ENCODE data around the gene PAQR5.
"Not testable (repeated sequence)": the region's sequence is repeated elsewhere in the genome, so short reads cannot be mapped to it uniquely, and the experiment has no call there.

PAQR5 gene

DNA sequence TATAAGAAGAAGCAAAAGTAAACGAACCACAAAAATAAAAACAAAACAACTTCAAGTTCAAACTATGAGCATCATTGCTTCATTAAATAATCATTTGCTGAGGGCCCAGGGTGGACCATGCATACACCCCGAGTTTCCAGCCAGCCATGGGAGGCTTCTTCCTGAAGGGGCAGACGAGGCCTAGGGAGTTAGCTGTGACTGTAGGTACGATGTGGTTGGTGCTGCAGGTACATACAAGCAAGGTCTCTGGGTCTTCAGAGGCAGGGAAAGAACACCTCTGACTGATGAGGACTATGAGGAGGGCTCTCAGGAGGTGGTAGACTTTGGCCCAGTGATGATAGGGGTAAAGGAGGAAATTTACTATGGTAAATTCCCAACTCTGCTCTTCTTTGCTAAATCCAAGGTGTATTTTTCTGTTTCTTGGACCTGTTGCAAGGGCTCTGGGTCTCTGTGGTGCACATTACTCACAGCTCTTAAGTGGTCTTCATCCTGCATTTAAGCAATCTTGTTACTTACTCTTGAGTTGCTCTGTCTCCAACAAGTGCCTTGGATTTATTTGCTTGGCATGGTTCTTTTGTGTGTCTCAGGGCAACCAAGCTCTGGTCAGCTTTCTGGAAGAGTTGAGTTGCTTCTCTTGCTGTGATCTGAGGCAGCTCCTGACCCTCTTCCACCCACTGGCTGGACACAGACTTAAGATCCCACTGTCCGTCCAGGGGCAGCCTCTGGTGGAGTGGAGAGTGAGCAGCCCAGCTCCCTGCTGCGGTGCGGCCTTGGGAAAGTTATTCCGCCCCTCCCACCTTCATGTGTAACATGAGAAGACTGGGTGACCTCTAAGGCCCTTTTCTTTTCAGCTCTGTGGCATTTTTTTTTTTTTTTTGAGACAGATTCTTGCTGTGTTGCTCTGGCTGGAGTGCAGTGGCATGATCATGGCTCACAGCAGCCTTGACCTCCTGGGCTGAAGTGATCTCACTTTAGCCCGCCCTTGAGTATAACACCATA, 59.4 kb downstream of the PAQR5 start:
- DNase-seq (ENCODE audit: low read depth), result no peak

DNA sequence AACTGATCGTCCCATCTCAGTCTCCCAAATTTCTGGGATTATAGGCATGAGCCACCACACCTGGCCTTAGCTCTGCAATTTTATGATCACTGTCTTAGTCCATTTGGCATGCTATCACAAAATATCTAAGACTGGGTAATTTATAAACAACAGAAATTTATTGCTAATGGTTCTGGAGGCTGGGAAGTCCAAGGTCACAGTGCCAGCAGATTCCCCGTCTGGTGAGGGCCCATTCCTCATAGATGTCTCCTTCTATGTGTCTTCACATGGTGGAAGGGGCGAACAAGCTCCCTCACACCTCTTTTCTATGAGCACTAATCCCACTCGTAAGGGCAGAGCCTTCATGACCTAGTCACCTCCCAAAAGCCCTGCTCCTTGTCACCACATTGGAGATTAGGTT, 60.1 kb downstream of the PAQR5 start:
- DNase-seq (ENCODE audit: low read depth), result no peak

DNA sequence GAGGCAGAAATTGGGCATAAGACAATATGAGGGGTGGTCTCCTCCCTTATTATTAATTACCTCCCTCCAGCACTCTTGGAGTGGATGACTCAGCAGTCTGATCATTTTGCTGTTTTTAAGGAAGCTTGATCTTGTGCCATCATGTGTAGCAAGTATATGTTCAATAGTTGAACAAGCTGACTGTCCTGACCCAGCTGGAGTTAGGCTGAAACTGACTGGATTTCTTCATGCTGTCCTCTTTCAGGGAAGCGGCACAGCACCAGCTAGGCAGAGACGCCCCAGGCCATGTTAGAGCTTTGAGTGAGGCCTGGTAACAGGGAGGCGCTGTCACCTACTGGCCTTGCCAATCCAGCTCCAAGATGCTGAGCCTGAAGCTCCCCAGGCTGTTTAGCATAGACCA, 61.0 kb downstream of the PAQR5 start:
- DNase-seq (ENCODE audit: low read depth), result no peak

DNA sequence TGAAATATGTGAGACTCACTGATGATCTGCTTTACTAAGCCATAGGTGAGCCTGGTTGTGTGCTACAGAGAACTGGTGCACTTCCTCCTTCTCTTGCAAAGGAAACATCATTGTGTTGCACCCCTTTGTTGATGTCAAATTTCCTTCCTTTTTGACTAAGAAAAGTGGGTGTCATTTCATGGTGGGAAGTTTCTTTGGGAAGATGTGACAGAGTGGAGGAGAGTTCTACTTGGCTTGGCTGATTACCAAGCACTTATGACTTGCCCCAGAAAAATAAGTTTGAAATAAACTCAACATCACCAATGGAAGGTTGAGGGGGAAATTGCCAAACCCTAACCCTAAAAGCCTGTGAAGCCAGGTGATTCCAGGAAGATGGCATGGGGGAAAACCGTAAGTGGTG, 61.9 kb downstream of the PAQR5 start:
- DNase-seq (ENCODE audit: low read depth), result no peak

DNA sequence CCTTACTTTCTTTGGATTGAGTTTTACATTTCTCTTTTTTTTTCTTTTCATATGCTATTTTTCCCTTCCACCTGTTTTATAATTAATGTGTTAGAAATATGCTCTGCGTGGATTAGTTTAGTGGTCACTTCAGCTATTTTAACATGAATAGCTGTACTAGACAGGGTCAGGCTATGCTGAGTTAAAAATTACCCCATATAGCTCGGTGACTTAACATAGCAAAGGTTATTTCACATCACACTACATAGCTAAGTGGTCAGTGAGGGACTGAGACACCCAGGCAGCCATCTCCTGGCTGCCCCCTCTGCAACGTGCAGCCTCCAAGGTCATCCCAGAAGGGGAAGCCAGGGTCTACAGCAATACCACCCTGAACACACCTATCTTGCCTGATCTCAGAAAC, 68.5 kb downstream of the PAQR5 start:
- no peak for DNase-seq (ENCODE audit: low read depth)

DNA sequence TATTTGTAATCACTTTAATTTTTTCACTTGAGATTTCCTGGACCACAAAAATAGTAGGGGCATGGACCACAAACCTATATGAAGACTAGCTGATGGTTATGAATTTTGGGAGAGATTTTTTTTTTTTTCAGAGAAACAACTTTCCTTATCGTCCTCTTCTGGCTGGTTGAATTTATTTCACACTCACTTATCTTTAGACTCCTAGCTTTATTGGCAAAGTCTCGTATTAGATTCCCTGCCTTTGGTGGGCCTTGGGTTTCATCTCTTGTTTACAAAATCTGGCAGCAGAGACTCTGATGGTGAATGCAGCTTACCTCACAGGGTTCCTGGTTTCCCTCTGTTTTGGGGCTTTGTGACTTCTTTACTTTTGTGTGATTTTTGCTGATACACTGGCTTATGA, 70.9 kb downstream of the PAQR5 start:
- DNase-seq (ENCODE audit: low read depth), result no peak

DNA sequence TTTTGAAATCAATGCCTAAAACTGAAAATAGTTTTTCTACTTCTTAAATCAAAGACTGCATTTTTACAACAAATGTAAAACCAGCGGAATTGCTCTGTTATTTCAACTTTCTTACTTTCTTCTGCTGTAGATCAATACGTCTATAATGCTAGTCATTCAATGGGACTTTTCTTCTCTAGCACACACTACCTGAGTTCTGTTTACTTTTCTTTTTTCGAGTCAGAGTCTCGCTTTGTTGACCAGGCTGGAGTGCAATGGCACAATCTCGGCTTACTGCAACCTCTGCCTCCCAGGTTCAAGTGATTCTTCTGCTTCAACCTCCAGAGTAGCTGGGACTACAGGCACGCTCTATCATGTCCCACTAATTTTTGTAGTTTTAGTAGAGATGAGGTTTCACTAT, 74.7 kb downstream of the PAQR5 start:
- no peak for DNase-seq (ENCODE audit: low read depth)

DNA sequence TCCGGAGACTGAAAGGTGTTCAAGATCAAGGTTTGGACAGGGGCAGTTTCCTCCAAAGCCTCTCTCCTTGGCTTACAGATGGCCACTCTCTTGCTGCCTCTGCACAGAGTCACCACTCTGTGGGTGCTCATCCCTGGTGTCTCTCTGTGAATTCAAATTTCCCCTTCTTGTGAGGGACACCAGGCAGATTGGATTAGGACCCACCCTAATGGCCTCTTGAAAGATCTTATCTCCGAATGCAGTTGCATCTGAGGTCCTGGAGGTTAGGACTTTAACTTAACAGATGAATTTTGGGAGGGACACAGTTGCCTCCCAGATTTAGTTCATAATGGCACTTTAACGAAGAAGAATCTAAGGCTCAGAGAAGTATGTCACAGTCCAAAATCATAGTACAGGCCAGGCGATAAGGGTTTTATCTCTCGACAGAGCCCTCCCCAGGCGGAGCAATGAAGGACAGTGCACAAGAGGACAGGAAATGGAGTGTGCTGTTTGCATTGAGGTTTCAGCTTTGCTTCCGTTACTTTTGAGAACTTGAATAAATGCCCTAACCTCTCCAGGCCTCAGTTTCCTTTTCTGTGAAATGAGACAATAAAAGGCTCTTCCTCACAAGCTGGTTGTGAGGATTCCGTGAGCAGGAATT, 76.6 kb downstream of the PAQR5 start:
- DNase-seq (ENCODE audit: low read depth), result no peak

DNA sequence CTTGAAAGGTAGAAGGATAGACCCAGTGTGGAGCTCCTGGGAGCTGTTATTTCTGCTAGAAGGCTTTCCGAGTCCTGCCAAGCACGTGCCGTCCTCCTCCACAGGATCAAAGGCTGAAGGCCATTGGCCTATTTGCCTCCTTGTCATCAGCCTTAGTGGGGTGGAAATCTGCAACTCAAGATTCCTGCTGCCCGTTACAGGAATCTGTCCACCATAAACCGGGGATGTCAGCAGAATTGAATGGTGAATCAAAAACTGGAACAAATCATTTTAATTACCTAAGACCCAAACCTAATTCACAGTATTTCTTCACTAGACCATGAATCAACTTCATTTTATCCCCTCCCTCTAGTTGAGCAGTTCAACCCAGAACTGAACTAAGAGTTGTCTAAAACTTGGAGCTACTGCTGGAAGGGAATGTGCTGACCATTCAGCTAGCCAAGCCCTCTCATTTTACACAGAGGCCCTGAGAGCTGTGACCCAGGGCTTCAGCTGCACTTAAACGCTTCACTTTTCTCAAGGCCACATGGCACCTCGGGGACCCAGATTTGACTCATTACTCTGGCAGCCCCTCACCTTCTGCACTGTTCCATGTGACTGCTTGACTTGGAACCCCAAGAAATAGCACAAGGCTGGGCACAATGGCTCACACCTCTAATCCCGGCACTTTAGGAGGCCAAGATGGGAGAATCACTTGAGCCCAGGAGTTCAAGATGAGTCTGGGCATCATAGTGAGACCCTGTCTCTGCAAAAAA, 78.7 kb downstream of the PAQR5 start:
- DNase-seq (ENCODE audit: low read depth), result no peak

DNA sequence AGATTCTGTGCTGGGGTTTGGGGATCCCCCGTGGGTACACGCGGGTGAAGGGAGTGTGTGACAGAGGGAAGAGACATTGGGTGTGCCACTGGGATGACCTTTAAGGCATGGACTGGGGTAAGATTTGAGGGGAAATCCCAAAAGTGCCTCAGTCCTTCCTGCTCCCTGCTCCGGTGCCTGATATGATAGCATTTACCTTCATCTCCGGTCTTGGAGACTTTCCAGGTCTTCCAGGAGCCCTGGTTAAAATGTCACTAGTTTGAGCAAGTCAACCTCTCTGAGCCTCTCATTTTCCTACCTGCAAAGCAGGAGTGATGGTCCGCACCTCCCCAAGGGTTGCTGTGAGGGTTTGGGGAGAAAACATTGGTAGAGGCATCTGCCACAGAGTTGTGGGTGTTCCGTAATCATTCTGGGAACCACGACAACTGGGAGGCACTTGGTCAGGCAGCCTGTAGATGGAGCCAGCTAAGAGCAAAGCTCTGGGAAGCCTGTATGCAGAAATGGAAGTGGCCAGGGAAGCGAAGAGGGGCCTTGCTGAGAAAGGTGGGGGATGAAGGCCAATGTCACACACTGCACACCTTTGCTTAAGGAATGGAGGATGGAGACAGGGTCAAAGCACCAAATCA, 81.5 kb downstream of the PAQR5 start:
- no peak for DNase-seq (ENCODE audit: low read depth)

DNA sequence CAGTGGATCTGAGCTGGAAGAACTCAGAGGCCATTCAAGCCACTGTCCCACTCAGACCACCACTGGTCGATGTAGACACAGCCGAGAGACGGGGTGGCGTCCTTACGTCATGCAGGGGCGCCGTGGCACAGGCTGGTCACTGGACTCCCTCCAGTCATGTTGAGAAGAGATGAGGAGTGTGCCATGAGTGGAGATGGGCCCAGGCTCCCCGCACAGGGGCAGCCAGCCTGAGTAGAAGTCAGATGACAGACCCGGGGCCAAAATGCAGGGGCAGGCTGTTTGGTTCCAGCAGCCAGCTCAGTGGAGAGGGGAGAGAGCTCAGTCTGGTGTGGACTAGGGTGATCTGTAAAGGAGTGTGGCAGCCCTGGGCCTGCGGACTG, 82.0 kb downstream of the PAQR5 start:
- DNase-seq (ENCODE audit: low read depth), result no peak

DNA sequence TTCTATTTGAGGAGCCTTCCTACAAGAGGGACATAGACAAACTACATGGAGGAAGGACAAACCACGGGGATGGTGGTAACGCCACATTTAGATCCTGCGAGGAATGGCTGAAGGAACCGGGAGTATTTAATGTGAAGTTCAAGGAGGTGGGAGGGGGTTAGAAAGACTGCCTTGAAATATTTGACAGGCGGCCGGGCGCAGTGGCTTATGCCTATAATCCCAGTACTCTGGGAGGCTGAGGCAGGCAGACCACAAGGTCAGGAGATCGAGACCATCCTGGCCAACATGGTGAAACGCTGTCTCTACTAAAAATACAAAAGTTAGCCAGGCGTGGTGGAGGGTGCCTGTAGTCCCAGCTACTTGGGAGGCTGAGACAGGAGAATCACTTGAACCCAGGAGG, 83.5 kb downstream of the PAQR5 start:
- DNase-seq (ENCODE audit: low read depth), result not testable (repeated sequence)

DNA sequence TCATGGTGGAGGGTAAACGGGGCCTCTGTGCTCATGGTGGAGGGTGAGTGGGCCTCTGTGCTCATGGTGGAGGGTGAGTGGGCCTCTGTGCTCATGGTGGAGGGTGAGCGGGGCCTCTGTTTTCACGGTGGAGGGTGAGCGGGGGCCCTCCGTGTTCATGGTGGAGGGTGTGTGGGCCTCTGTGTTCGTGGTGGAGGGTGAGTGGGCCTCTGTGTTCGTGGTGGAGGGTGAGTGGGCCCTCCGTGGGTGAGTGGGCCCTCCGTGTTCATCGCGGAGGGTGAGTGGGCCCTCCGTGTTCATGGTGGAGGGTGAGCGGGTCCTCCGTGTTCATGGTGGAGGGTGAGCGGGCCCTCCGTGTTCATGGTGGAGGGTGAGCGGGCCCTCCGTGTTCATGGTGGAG, 85.4 kb downstream of the PAQR5 start:
- DNase-seq (ENCODE audit: low read depth), result not testable (repeated sequence)

DNA sequence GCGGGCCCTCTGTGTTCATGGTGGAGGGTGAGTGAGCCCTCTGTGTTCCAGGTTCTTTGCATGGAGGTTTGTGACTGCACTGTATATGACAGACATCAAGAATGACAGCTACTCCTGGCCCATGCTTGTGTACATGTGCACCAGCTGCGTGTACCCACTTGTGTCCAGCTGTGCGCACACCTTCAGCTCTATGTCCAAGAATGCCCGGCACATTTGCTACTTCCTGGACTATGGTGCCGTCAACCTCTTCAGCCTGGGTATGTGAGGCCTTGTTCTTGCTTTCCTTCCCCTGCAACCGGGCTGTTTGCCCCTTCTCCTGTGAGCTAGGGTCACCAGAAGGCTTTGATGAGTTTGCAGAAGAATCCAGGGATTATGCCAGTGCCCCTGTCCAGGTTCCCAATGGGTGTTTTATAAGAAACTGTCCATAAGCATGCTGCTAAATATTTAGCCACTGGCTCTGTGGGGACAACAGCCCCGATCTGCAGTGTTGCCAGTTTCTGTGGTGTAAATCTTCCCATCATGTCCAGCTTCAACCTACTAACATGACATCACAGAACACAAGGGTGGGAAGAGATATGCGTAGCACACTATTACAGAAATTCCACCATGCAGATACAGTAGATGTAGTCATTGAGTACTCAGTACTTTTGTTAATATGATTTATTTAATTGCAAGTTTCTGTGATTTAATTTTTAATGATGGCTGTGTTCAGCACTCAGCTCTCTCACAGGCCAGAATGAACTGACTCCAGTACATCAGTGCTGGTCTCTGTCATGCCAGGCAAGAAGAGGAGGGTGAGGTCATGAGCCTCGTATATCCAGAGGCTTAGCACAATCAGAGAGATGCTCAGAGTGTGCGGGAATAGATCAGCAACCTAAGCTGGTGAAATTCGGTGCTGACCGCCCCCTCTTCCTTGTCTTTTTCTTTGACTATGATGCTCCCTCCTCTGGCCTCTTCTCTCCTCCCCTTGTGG, 86.2 kb downstream of the PAQR5 start:
- DNase-seq (ENCODE audit: low read depth), result no peak

DNA sequence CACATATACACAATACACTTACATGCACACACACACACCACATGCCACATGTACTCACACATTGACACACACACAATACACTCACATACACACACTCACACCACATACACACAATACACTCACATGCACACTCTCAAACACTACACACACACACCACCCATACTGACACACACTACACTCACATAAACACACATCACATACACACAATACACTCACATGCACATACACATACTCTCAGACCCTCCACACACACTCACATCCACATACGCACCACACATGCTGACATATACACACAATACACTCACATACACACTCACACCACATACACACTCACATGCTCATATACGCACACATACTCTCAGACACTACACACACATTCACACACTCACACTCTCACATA, 87.1 kb downstream of the PAQR5 start:
- no peak for DNase-seq (ENCODE audit: low read depth)

DNA sequence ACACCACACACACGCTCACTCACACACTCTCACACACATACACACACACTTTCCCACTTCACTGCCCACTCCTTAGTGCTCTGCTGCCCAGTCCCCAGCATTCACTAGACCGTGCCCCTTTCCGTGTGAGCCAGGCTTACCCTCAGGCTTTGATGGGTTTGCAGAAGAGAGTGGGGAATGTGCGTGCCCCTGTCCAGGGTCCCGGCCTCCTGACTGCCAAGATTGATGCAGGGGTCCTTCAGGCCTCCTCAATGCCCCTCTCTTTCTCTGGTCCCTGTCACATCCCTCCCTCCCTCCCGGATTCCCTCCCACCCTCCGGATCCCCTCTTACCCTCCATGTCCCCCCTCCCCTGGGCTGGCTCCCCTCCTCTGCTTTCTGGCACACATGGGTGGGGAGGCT, 87.6 kb downstream of the PAQR5 start:
- no peak for DNase-seq (ENCODE audit: low read depth)

DNA sequence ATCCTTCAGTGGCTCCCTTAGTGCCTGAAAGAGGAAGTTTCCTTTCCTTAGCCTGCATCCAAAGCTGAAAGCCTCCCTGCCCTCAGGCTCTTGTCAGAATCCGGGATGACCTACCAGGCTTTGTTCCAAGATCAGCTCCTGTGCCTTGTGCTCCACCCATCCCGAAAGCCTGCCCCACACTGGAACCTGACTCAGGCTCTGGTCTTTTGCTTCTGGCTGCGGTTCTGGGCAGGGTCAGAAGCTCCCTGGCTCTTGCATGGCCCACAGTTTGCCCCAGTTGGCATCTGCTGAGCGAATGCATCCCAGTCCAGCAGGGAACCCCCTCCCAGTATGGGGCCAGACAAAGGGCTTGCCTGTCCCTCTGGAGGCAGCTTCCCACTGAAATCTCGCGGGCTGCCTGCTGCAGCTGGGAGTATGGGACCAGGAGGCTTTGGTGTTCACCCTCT, 89.6 kb downstream of the PAQR5 start:
- DNase-seq (ENCODE audit: low read depth), result no peak

DNA sequence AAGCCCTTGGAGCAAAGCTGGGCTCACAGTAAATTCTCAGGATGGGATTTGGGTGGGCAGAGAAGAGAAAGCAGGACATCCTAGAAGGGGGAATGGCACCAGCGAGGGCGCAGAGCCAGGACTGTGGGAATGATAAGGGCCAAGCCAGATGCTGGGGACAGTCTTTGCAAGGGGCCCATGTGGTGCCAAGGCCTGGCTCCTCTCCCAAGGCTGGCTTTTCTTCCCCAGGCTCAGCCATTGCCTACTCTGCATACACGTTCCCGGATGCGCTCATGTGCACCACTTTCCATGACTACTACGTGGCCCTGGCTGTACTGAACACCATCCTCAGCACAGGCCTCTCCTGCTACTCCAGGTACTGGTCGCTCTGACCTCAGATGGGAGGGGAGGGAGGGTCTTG, 90.7 kb downstream of the PAQR5 start:
- DNase-seq (ENCODE audit: low read depth), result no peak

DNA sequence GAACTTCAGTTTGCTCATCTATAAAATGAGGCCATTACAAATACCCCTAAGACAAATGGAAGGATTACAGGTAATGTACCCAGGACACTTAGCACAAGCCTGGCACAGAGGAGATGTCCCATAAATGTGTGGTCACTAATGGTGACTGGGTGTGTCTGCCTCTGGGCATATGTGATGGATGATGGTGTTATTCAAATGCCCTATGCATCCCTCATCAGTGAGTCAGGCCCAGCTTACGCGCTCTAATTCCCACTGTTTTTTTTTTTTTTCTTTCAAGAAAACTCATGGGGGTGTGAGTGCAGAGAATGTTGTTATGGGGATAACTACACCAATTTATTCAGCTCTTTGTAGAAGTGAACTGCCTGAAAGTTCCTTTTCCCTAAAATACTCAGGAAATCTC, 91.9 kb downstream of the PAQR5 start:
- DNase-seq (ENCODE audit: low read depth), result no peak

DNA sequence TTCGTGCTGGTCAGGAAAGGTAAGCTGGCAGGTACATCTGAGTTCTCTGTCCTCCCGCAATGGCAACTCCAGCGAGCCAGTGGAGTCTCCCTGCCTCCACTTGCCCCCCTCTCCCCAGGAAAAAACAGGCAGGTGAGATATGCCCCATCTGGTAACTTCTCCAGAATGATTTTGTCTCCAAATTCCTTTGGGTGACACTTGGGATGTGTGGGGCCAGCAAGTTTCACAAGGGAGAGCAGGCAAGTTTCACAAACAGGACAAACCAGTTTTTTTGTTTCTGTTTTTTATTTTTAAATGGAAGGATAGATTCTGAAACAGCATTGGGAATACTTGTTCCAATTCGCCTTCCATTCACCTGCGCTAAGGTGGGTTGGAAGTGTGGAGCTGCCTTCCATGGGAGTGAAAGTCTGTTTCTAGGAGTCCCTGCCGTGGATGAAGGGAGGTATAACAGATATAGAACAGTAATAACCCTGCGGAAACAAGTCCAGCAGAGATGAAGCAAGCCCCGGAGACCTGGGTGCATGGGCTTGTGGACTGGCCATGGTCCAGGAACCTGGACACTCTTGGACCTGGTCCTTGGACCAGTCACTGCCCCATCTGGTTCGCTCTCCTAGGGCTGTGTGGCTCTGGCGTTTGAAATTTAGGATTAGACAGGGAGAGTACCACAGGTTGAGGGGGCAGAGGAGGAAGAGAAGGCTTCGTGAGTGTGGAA, 92.5 kb downstream of the PAQR5 start:
- DNase-seq (ENCODE audit: low read depth), result no peak

All from stimulated activated CD4-positive, alpha-beta T cell treated with anti-CD3 and anti-CD28 coated beads, Interleukin-2, amount 100 ng/mL, for 4 hours (primary cell).